ENCODE data around the gene THUMPD1.

Gene THUMPD1, protein sequence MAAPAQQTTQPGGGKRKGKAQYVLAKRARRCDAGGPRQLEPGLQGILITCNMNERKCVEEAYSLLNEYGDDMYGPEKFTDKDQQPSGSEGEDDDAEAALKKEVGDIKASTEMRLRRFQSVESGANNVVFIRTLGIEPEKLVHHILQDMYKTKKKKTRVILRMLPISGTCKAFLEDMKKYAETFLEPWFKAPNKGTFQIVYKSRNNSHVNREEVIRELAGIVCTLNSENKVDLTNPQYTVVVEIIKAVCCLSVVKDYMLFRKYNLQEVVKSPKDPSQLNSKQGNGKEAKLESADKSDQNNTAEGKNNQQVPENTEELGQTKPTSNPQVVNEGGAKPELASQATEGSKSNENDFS

DNA sequence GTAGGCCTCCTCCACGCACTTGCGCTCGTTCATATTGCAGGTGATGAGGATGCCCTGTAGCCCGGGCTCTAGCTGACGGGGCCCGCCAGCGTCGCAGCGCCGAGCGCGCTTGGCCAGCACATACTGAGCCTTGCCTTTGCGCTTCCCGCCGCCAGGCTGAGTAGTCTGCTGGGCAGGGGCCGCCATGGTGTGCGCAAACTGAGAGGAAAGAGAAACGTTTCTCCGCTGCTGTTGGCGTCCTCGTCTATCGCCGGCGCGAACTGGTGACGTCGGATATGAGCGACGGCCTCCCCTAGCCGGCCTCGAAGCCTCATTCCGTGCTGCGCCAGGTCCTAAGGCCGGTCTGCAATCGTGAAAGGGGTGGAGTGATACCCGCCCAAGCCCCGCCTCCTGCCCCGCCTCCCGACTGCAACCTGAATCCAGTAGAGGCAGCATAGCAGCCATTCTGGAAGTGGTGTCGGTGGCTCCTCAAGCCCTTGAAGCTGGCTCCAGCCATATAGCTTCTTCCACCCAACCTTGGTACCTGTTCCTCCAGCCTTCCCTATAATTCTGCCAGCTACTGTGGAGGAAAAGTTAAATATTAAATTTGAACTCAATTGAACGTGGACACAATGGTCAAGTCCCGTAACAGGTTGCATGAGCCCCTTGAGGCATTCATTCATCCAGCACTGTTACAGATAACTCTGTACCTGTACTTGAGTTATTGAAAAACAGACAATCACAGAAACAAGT is at the start of gene THUMPD1:
Gene THUMPD1, minus strand, starts transcription at position 265 of the 732 bp plus-strand sequence. Its CDS starts 79 bp downstream, at position 186.
- Histone ChIP-seq H3K4me3 (ENCODE audit: low read length in 2 of 2) (peak within 1 kb of the TSS; percentile 97 to 98), H3K36me3 (ENCODE audit: control insufficient read depth in 2 of 2, insufficient read depth in 2 of 2, low read length in 2 of 2) (peaks cover 18 to 22% of the 10 kb centered on the region in 2 donors), H3K9me3 (ENCODE audit: control insufficient read depth in 2 of 2, low read length in 2 of 2) (no peaks in the 10 kb centered on the region), H3K9ac (ENCODE audit: low read depth in 1 of 2, low read length in 2 of 2) (peak within 1 kb of the TSS; percentile 98 to 99), H3K27ac (ENCODE audit: low read depth in 2 of 2, low read length in 2 of 2) (peak within 1 kb of the TSS; percentile 99), H3K27me3 (ENCODE audit: control insufficient read depth in 2 of 2, insufficient read depth in 2 of 2, low read length in 2 of 2) (no peaks in the 10 kb centered on the region), H3K4me1 (ENCODE audit: control insufficient read depth in 2 of 2, insufficient read depth in 2 of 2, low read length in 2 of 2) (peaks cover 2 to 14% of the 10 kb centered on the region in 2 donors)

DNA sequence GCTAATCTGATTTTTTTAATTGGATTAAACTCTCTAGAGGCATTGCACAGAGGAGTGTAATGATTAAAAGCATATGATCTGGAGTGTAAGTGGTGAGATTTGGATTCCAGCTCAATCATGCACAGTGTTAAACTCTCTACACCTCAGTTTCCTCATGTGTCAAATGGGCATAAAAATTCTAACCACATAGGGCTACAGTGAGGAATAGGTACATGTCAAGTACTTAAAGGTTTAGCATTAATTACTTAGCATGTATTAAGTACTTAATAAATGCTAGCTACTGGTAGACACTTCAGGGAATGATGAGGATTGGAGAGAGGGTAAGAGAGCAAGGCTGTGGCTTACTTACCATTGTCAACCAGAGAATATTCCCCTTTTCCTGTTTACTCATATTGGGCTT is 47.5 kb upstream of the THUMPD1 start:
- H3K27ac ChIP-seq (ENCODE audit: low read depth in 2 of 2, low read length in 2 of 2) = no peak overlapping the region
- no peaks in the 10 kb centered on the region for H3K9me3 ChIP-seq (ENCODE audit: control insufficient read depth in 2 of 2, low read length in 2 of 2)
- H3K9ac ChIP-seq (ENCODE audit: low read depth in 1 of 2, low read length in 2 of 2) = no peak overlapping the region
- peaks cover 0 to 9% of the 10 kb centered on the region in 2 donors for H3K36me3 ChIP-seq (ENCODE audit: control insufficient read depth in 2 of 2, insufficient read depth in 2 of 2, low read length in 2 of 2)
- H3K4me1 ChIP-seq (ENCODE audit: control insufficient read depth in 2 of 2, insufficient read depth in 2 of 2, low read length in 2 of 2) = no peaks in the 10 kb centered on the region
- no peak overlapping the region for H3K4me3 ChIP-seq (ENCODE audit: low read length in 2 of 2)
- no peaks in the 10 kb centered on the region for H3K27me3 ChIP-seq (ENCODE audit: control insufficient read depth in 2 of 2, insufficient read depth in 2 of 2, low read length in 2 of 2)

DNA sequence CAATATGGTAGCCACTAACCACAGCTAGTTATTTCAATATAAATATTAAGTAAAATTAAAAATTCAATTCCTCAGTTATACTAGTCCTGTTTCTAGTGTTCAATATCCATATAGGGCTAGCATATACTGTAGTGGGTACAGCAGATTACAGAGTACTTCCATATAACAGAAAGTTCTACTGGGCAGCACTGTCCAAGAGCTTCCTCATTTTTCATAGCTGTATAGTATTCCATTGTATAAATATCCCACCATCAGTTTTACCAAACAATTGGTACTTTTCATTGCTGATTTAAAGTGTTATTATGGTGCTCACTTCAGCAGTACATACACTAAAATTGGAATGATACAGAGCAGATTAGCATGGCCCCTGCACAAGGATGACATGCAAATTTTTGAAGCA is 42.6 kb upstream of the THUMPD1 start:
- Histone ChIP-seq H3K4me3 (ENCODE audit: low read length in 2 of 2) (no peak overlapping the region), H3K4me1 (ENCODE audit: control insufficient read depth in 2 of 2, insufficient read depth in 2 of 2, low read length in 2 of 2) (no peaks in the 10 kb centered on the region), H3K36me3 (ENCODE audit: control insufficient read depth in 2 of 2, insufficient read depth in 2 of 2, low read length in 2 of 2) (peaks cover 10 to 17% of the 10 kb centered on the region in 2 donors), H3K27ac (ENCODE audit: low read depth in 2 of 2, low read length in 2 of 2) (no peak overlapping the region), H3K9ac (ENCODE audit: low read depth in 1 of 2, low read length in 2 of 2) (no peak overlapping the region), H3K9me3 (ENCODE audit: control insufficient read depth in 2 of 2, low read length in 2 of 2) (no peaks in the 10 kb centered on the region), H3K27me3 (ENCODE audit: control insufficient read depth in 2 of 2, insufficient read depth in 2 of 2, low read length in 2 of 2) (no peaks in the 10 kb centered on the region)

DNA sequence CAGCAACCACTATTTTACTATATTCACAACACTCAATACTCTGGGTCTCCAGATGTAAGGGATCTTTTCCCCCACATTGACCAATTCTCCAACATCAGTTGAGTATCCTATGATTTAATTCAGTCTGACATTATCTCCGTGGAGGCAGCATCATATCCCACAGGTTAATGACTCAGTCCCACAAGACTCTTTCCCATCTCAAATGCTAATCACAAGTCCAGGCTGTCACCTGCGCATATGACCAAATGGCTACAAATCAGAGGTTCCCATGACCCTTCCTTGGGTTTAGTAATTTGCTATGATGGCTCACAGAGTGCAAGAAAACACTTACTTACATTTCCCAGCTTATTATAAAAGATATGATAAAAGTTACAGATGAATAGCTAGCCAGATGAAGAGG is 40.9 kb upstream of the THUMPD1 start:
- no peak overlapping the region for H3K4me3 ChIP-seq (ENCODE audit: low read length in 2 of 2)
- H3K36me3 ChIP-seq (ENCODE audit: control insufficient read depth in 2 of 2, insufficient read depth in 2 of 2, low read length in 2 of 2) = peaks cover 10 to 23% of the 10 kb centered on the region in 2 donors
- no peak overlapping the region for H3K27ac ChIP-seq (ENCODE audit: low read depth in 2 of 2, low read length in 2 of 2)
- H3K9me3 ChIP-seq (ENCODE audit: control insufficient read depth in 2 of 2, low read length in 2 of 2) = no peaks in the 10 kb centered on the region
- no peaks in the 10 kb centered on the region for H3K27me3 ChIP-seq (ENCODE audit: control insufficient read depth in 2 of 2, insufficient read depth in 2 of 2, low read length in 2 of 2)
- no peaks in the 10 kb centered on the region for H3K4me1 ChIP-seq (ENCODE audit: control insufficient read depth in 2 of 2, insufficient read depth in 2 of 2, low read length in 2 of 2)
- no peak overlapping the region for H3K9ac ChIP-seq (ENCODE audit: low read depth in 1 of 2, low read length in 2 of 2)

DNA sequence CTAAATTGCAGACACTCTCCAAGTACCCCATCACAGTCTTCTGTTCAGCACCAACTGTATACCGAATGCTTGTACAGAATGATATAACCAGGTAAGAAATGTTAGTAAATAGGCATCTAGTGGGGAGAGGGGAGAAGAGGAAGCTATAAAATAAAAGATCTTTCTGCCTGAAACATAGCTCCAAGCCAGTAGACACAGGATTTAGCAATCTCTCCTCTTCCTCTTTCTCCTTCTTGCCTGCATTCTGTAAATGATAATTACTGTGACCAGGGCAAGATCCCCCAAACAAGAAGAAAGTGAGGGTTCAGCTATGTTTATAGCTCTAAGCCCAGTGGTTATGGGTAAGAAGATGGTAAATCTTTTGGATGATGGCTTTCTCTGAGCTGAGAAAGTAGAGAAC is 40.1 kb upstream of the THUMPD1 start:
- peaks cover 10 to 28% of the 10 kb centered on the region in 2 donors for H3K36me3 ChIP-seq (ENCODE audit: control insufficient read depth in 2 of 2, insufficient read depth in 2 of 2, low read length in 2 of 2)
- H3K27ac ChIP-seq (ENCODE audit: low read depth in 2 of 2, low read length in 2 of 2) = no peak overlapping the region
- H3K4me3 ChIP-seq (ENCODE audit: low read length in 2 of 2) = no peak overlapping the region
- H3K27me3 ChIP-seq (ENCODE audit: control insufficient read depth in 2 of 2, insufficient read depth in 2 of 2, low read length in 2 of 2) = no peaks in the 10 kb centered on the region
- H3K9ac ChIP-seq (ENCODE audit: low read depth in 1 of 2, low read length in 2 of 2) = no peak overlapping the region
- H3K9me3 ChIP-seq (ENCODE audit: control insufficient read depth in 2 of 2, low read length in 2 of 2) = no peaks in the 10 kb centered on the region
- H3K4me1 ChIP-seq (ENCODE audit: control insufficient read depth in 2 of 2, insufficient read depth in 2 of 2, low read length in 2 of 2) = no peaks in the 10 kb centered on the region

DNA sequence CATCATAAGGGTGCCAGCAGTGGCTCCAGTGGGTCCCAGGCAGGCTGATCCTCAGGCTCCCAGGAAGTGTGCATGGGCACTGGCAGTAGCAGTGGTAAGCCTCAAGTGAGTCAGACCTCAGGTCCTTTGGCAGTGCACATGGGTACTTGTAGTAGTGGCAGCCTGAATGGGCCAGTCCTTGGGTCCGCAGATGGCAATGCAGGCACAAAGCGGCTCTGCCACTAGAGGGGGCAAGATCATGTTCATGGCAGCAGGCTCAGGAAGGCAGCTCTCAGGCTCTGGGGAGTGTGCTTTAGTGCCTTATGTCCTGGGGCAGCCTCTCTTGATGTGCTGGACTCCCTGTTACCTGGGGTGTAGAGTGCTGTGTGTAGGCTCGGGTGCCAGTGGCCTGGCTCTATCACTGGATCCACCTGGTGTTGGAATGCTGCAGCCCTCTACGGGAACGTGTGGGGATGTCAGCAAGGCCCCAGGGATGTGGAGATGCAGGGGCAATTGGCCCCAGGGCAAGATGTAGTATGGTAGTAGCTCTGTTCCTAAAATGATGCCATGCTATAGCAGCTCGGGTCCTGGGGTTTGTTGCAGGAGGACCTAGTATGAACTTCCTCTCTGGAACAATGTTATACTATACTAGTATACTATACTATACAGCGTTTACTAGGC is 33.2 kb upstream of the THUMPD1 start:
- Histone ChIP-seq H3K36me3 (ENCODE audit: control insufficient read depth in 2 of 2, insufficient read depth in 2 of 2, low read length in 2 of 2) (peaks cover 0 to 14% of the 10 kb centered on the region in 2 donors), H3K9ac (ENCODE audit: low read depth in 1 of 2, low read length in 2 of 2) (no peak overlapping the region), H3K9me3 (ENCODE audit: control insufficient read depth in 2 of 2, low read length in 2 of 2) (no peaks in the 10 kb centered on the region), H3K4me1 (ENCODE audit: control insufficient read depth in 2 of 2, insufficient read depth in 2 of 2, low read length in 2 of 2) (no peaks in the 10 kb centered on the region), H3K27me3 (ENCODE audit: control insufficient read depth in 2 of 2, insufficient read depth in 2 of 2, low read length in 2 of 2) (no peaks in the 10 kb centered on the region), H3K27ac (ENCODE audit: low read depth in 2 of 2, low read length in 2 of 2) (no peak overlapping the region), H3K4me3 (ENCODE audit: low read length in 2 of 2) (no peak overlapping the region)

DNA sequence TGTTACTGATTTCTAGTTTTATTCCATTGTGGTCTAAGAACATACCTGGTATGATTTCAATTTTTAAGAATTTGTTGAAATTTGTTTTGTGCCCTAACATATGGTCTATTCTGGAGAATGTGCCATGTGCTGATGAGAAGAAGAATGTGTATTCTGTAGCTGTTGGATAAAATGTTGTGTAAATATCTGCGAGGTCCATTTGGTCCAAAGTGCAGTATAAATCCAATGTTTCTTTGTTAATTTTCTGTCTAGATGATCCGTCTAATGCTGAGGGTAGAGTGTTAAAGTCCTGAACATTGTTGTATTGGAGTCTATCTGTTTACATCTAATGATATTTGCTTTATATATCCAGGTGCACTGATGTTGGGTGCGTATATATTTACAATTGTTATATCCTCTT is 32.1 kb upstream of the THUMPD1 start:
- Histone ChIP-seq H3K4me1 (ENCODE audit: control insufficient read depth in 2 of 2, insufficient read depth in 2 of 2, low read length in 2 of 2) (no peaks in the 10 kb centered on the region), H3K27me3 (ENCODE audit: control insufficient read depth in 2 of 2, insufficient read depth in 2 of 2, low read length in 2 of 2) (no peaks in the 10 kb centered on the region), H3K9me3 (ENCODE audit: control insufficient read depth in 2 of 2, low read length in 2 of 2) (no peaks in the 10 kb centered on the region)

DNA sequence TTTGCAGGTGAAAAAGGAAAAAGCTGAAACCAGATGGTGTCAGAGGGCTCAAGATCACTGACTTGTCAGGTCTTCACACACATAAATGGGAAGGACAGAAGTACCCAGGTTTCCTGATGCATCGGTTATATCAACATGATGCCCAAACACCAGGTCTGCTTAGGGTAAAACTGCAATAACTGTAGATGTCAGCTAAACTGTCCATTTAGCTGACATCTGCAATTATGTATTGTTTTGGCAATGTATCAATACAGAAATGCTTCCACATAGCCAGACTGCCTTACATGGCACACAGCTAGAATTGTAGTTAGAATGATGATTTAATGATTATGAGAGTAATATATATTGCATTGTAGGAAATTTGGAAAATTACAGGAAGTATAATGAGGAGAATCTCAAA is 27.2 kb upstream of the THUMPD1 start:
- no peak overlapping the region for H3K9ac ChIP-seq (ENCODE audit: low read depth in 1 of 2, low read length in 2 of 2)
- no peaks in the 10 kb centered on the region for H3K9me3 ChIP-seq (ENCODE audit: control insufficient read depth in 2 of 2, low read length in 2 of 2)
- H3K36me3 ChIP-seq (ENCODE audit: control insufficient read depth in 2 of 2, insufficient read depth in 2 of 2, low read length in 2 of 2) = no peaks in the 10 kb centered on the region
- H3K4me3 ChIP-seq (ENCODE audit: low read length in 2 of 2) = no peak overlapping the region
- H3K4me1 ChIP-seq (ENCODE audit: control insufficient read depth in 2 of 2, insufficient read depth in 2 of 2, low read length in 2 of 2) = peaks cover 7 to 12% of the 10 kb centered on the region in 2 donors
- H3K27ac ChIP-seq (ENCODE audit: low read depth in 2 of 2, low read length in 2 of 2) = no peak overlapping the region
- no peaks in the 10 kb centered on the region for H3K27me3 ChIP-seq (ENCODE audit: control insufficient read depth in 2 of 2, insufficient read depth in 2 of 2, low read length in 2 of 2)

More for the DNA sequence above, 32.1 kb upstream of the THUMPD1 start:
- no peak overlapping the region for H3K4me3 ChIP-seq (ENCODE audit: low read length in 2 of 2)
- H3K9ac ChIP-seq (ENCODE audit: low read depth in 1 of 2, low read length in 2 of 2) = no peak overlapping the region
- peaks cover 0 to 14% of the 10 kb centered on the region in 2 donors for H3K36me3 ChIP-seq (ENCODE audit: control insufficient read depth in 2 of 2, insufficient read depth in 2 of 2, low read length in 2 of 2)
- no peak overlapping the region for H3K27ac ChIP-seq (ENCODE audit: low read depth in 2 of 2, low read length in 2 of 2)

DNA sequence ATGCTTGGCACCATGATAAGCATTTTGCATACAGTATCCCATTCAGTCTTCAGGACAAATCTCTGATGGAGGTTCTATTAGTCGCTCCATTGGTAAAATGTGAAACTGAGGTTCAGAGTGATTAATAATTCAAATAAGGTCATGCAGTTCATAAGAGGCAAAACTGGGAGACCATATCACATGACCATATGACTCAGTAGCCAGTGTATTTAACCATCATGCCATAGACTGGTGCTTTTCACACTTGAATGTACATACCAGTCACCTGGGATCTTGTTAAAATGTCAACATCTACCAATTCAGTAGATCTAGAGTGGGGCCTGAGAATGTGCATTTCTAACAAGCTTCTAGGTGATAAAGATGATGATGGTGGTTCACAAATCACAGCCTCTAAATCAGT is 26.5 kb upstream of the THUMPD1 start:
- Histone ChIP-seq H3K27me3 (ENCODE audit: control insufficient read depth in 2 of 2, insufficient read depth in 2 of 2, low read length in 2 of 2) (no peaks in the 10 kb centered on the region), H3K4me3 (ENCODE audit: low read length in 2 of 2) (no peak overlapping the region), H3K36me3 (ENCODE audit: control insufficient read depth in 2 of 2, insufficient read depth in 2 of 2, low read length in 2 of 2) (no peaks in the 10 kb centered on the region), H3K4me1 (ENCODE audit: control insufficient read depth in 2 of 2, insufficient read depth in 2 of 2, low read length in 2 of 2) (peaks cover 7 to 14% of the 10 kb centered on the region in 2 donors), H3K27ac (ENCODE audit: low read depth in 2 of 2, low read length in 2 of 2) (no peak overlapping the region), H3K9me3 (ENCODE audit: control insufficient read depth in 2 of 2, low read length in 2 of 2) (no peaks in the 10 kb centered on the region), H3K9ac (ENCODE audit: low read depth in 1 of 2, low read length in 2 of 2) (no peak overlapping the region)

DNA sequence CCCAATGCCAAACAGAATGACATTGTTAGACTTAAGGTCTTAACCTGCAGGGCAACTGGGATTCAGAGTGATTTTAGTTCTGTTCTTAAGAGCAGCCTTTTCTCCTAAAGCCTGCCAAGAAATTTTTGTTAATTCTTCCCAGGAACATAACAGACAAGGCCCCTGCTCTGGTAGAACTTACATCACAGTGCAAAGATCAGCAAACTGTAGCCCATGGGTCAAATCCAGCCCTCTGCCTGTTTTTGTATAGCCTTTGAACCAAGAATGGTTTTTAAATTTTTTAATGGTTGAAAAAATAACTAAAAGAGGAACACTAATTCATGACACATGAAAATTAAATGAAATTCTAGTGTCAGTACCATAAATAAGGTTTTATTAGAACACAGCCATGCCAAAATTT is 26.0 kb upstream of the THUMPD1 start:
- Histone ChIP-seq H3K27me3 (ENCODE audit: control insufficient read depth in 2 of 2, insufficient read depth in 2 of 2, low read length in 2 of 2) (no peaks in the 10 kb centered on the region), H3K36me3 (ENCODE audit: control insufficient read depth in 2 of 2, insufficient read depth in 2 of 2, low read length in 2 of 2) (no peaks in the 10 kb centered on the region), H3K4me1 (ENCODE audit: control insufficient read depth in 2 of 2, insufficient read depth in 2 of 2, low read length in 2 of 2) (peaks cover 9 to 14% of the 10 kb centered on the region in 2 donors), H3K27ac (ENCODE audit: low read depth in 2 of 2, low read length in 2 of 2) (no peak overlapping the region), H3K9ac (ENCODE audit: low read depth in 1 of 2, low read length in 2 of 2) (no peak overlapping the region), H3K9me3 (ENCODE audit: control insufficient read depth in 2 of 2, low read length in 2 of 2) (no peaks in the 10 kb centered on the region), H3K4me3 (ENCODE audit: low read length in 2 of 2) (no peak overlapping the region)

Measured in mucosa of rectum (tissue), 2 donors.